Measurements from ENCODE around the gene ADRB1.

ADRB1 gene

DNA sequence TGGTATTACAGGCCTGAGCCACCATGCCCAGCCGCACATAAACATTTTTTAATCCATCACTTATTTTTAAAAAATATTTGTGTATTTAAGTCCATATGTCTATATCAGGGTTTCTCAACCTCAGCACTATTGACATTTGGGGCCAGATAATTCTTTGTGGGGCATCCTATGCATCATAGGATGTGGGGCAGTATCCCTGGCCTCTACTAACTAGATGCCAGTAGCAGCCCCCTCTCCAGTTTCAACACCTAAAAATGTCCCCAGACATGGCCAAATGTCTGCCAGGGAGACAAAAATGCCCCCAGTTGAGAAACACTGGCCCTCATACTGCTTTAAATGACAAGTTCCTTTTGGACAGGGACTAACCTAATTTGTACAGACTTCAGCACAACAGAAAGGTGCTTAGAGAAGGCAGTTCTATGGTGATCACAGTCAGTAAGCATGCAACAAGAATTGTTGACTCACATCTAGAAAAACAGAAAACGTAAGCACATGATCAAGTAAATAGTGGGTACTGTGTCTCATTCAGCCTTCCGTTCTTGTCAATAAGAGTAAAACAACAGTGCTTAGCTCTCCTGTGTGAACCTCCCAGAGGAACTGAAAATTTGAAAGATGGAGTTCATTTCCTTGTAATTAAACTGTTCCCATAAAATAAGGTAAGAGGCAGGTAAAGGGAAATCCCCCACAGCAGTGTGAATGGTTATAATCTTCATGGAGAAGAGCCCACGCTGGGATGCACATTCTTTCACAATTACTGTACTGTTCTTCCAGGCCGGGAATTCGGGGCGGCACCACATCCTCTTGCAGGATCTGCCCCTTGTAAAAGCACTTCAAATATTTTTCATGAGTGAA lies 17.3 kb upstream of the ADRB1 start:
- FAIRE-seq = no peak

DNA sequence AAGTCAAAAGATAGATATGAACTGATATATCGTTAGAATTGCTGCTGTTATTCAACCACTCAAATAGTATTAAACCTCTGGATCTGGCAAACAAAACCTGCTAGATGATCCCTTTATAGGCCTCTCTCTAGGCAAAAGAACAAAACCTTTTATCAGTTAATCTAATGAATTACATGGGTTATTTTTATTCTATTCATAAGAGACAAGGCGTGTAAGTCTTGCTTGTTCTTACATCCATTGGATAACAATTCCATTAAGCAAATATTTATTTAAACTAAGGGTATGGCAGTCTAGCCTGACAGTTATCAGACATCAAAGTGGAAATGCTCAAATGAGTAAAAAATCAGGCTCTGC lies 16.6 kb upstream of the ADRB1 start:
- no peak for FAIRE-seq

- no peak for FAIRE-seq
These were observed 15.7 kb upstream of the ADRB1 start for GRCh38 chr10:114027951-114028350.

DNA sequence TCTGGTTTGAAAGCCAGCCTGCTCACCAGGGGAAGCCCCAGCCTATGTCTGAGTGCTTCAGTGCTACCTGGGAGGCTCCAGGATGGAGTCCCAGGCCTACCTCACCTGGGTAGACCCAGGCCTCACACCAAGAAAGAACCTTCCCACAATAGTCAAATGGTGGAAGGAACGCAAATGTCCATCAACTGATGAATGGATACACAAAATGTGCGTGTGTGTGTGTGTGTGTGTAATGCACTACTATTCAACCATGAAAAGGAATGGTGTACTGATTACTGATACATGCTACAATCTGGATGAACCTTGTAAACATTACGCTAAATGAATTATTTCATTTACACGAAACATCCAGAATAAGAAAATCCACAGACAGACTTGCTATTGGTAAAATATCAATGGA lies 15.2 kb upstream of the ADRB1 start:
- FAIRE-seq = no peak

DNA sequence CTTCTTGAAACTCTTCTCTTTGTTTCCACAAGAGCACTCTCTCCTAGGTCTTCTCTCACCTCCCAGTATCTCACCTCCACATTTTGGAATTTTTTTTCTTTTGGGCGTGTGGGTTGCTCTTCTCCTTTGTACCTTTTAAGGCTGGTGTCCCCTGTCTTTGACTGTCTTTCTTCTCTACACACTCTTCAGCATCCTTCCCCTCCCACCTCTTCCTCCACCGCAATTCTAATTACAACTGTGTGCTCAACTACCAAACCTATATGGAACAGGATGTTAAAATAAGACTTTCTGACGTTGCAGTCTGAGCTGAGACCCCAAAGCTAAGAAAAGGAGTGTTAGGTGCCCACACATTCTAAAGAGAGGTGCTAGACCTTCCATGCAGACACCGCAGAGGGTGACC lies 14.0 kb upstream of the ADRB1 start:
- no peak for FAIRE-seq

DNA sequence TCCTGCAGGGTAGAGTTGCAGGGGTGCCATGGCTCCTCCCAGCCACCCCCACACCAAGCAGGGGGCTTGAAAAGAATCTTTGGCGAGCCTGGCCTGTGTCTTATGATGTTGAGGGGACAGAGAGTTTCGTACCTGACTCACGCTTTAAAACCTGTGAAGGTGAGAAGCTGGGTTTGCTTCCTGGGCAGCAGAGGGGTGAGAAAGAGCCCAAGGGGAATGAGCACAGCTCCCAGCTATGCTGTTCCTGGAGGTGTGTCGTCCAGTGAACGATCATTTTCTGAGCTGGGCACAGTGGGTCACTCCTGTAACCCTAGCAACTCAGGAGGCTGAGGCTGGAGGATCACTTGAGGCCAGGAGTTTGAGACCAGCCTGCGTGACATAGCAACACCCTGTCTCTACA lies 13.5 kb upstream of the ADRB1 start:
- no peak for FAIRE-seq

DNA sequence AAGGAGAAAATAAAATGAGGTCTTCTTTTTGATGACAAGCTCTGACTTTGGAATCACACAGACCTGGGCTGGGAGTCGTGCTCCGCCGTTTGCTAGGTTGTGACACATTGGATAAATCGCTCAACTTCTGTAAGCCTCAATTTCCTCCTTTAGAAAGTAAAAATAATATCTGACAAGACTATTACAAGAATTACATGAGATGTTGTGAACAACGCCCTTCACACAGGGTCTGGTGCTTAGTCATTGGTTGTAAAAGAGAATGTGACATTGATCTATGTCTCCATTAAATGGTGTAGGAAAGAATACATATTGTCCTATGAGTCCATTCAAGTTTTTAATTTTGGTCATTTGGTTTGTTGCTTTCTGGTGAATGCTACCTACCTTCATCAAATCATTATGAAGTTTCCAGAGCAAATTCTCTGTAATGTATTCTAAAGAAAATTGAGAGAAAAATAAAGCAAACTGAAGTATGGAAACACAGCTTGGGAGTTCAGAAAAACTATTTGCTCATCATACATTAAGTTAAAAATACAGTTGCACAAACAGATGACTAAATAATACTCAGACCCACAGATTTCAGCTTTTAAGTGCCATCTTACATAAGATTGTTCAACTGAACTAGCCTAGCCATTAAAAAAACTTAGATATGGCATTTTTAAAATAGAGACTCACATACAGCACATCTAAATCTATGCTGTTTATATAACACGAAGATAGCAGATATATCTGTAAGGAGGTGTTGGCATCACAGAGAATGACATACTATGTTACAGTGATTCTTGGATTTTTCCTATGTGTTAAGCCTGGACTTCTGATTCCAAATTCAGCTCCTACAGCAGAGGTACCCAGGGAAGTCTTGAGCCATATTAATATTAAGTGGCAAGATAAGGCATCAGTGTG lies 12.3 kb upstream of the ADRB1 start:
- no peak for FAIRE-seq

DNA sequence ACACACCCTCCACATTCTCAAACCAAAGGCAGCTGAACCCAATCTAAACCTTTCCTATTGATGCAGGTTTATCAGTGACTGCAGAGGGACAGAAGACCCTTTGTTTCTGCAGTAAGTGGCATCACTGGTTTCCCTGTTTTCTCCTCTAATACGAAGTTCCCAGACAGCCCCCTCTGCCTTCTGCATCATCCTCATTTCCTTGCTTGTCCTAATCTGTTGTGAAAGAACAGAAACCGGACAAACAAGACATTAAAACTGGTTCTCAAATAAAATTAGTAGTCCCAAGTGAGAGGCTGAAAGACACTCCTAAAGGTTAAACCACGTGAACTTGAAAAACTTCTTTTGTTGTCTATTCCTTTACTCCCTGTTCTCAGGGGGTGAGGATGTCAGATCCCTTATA lies 10.1 kb upstream of the ADRB1 start:
- FAIRE-seq = no peak

- FAIRE-seq = no peak
These were observed 8.6 kb upstream of the ADRB1 start for GRCh38 chr10:114034923-114035645.

- FAIRE-seq = no peak
These were observed 7.9 kb upstream of the ADRB1 start for GRCh38 chr10:114035791-114036190.

GRCh38 chr10:114038819-114039218 lies 4.8 kb upstream of the ADRB1 start:
- FAIRE-seq = no peak

DNA sequence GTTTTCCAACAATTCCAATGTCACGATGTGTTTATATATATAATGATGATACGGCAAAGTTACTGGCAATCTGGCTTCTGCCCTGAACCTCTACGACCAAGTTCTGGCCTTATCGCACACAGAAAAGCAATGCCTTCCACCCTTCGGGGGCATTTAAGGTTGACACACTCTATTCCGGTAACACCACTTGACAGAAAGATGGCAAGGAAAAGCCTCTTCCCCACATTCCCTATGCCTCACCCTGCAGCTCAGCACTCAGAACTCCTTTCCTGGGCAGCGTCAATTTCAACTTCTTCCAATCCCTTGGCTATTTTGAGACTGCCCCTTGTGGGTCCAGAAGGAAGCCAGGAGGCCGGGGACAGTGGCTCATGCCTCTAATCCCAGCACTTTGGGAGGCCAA lies 2.5 kb upstream of the ADRB1 start:
- no peak for FAIRE-seq

GRCh38 chr10:114042895-114043531 lies 653 bp upstream of the ADRB1 start:
- FAIRE-seq = no peak

GRCh38 chr10:114044247-114045135 lies 825 bp downstream of the ADRB1 start:
- FAIRE-seq = no peak

GRCh38 chr10:114045136-114046086 lies 1.7 kb downstream of the ADRB1 start:
- no peak for FAIRE-seq

GRCh38 chr10:114046087-114046458 lies 2.4 kb downstream of the ADRB1 start:
- no peak for FAIRE-seq

DNA sequence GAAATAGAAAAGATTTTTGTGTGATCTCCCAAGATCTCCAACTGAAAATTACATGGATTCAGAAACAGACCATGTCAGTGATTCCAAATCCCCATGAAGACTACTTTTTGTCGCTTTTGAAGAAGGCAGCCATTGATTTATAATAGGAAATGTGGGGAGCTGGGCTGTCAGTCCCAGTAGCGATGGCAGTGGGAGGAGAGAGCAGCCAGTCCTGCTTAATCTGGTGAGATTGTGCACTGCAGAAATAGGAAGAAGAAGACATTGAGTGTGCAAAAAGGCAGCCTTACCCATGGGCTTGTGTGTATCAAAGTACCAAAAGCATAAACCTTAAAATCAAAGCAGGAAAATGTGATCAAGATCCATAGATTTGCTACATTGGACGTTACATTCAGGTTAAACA lies 4.8 kb downstream of the ADRB1 start:
- FAIRE-seq = no peak

- FAIRE-seq = no peak
These were observed 8.0 kb downstream of the ADRB1 start for GRCh38 chr10:114051714-114052113.

GRCh38 chr10:114052255-114052654 lies 8.6 kb downstream of the ADRB1 start:
- FAIRE-seq = no peak

- no peak for FAIRE-seq
These were observed 10.3 kb downstream of the ADRB1 start for GRCh38 chr10:114053946-114054345.

DNA sequence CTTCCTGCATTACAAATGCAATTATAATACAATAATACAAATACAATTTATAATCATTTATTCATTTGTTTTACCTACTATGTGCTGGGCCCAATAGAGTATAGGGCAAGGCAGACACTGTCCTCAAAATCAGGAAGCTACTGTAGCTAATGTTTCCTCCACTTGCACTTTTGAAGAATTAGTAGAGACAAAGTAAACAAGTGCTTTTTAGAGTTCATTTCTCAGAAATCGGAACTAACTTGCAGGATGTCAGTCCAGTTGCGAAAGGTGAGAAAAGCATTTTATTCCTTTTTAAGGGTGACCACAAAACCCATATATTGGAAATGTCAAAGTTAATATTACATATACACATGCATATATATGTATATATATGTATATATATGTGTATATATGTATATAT lies 14.2 kb downstream of the ADRB1 start:
- FAIRE-seq = no peak

Measured in colon (tissue), 2 donors.